NCI-H1417 treated with DMSO at 0.1 percent for 48 hours (cell line): ENCODE data around the gene CCNJL.

Experiments
- DNase-seq: peaks from one replicate; lab custom pipeline; 2025; lab: John Stamatoyannopoulos, UW

Gene CCNJL

DNA sequence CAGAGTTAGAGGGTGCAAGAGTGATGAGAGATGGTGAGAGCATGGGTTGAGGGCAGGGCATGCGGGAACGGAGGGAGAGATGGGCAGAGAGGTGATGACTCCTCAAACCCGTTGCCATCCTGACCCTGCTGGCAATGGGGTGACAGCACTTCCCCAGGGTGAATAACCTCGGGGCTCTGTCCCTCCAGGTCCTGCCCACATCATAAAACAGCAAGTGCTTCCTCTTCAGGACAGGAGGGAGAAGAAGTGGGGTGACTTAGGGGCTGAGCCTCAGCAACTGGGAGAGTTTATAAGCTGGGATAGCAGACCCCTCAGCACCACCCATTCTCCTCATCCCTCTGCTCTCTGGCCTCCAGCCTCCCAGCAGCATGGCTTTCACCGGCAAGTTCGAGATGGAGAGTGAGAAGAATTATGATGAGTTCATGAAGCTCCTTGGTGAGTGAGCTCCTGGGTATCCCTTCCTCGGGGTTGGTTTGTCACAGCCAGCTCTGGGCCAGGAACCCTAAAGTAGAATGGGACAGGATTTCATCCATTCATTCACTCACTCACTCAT, 83.1 kb downstream of the CCNJL start, which contains the start of gene FABP6:
TSS of gene FABP6 (plus strand) at position 317 of the 553 bp plus-strand sequence. CDS start at position 369, 52 bp downstream.
- no peak for DNase-seq

DNA sequence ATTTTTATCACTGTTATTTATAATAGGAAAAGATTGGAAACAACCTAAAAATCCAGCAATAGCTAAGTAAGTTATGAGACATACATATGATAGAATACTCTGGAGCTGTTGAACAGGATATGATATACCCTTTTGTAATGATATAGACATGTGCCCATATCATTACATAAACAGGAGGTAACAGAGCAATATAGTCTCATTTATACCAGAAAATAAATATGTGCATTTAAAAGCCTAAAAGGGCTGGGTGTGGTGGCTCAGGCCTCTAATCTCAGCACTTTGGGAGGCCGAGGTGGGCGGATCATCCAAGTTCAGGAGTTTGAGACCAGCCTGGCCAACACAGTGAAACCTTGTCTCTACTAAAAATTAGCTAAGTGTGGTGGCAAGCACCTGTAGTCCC, 85.4 kb downstream of the CCNJL start:
- DNase-seq: no peak

DNA sequence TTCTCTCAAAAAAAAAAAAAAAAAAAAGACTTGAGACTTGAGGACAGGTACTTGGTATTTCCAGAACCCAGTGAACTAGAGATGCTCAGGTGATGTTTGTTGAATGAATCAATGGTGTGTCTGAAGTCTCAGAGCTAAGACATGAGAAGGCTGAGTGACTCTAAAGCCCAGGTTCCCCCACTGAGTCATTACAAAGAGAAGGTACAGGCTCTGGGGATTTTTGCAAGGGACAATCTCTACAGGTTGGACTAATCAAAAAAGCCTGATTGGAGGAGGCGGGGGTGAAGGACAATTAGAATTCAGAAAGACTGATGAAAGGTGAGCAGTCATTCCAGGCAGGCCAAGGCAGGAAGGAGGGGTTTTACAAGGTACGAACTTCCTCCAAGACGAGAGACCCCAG, 91.3 kb downstream of the CCNJL start:
- DNase-seq: no peak

DNA sequence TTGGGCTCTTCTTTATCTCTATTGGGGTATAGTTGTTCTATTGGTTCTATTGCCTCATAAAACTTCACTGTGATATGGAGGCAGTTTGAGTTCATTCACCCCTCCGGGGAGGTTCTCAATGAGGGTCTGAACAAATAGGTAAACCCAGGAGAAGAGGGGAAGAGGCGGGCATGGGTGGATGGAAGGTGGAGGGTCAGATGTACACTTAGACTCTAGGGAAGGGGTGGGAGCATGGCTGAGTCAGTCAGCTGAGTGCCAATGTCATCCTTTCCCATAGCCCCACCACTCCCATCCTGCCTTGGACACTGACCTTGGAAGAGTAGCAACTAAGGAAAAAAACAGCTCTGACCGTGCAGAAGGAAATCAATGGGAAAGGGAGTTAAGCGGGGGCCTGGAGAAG, 93.0 kb downstream of the CCNJL start:
- no peak for DNase-seq

DNA sequence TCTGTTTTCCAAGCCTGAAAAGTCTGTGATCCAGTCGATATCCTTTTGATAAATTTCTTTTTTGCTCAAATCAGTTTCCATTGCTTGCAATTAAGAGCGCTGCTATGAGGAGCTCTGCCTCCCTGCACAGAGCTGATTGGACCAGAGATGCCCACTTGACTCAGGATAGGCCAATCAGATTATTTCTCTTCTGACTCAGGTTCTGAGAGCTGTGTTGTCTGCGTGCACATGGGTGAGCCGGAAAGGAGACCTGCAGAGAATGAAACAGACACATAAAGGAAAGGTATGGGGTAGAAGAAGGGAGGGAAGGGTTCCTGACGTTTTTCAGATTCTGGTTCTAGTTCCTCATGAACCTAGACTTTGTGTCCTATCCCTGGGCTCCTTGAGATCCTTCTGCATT, 98.8 kb downstream of the CCNJL start:
- DNase-seq: no peak

DNA sequence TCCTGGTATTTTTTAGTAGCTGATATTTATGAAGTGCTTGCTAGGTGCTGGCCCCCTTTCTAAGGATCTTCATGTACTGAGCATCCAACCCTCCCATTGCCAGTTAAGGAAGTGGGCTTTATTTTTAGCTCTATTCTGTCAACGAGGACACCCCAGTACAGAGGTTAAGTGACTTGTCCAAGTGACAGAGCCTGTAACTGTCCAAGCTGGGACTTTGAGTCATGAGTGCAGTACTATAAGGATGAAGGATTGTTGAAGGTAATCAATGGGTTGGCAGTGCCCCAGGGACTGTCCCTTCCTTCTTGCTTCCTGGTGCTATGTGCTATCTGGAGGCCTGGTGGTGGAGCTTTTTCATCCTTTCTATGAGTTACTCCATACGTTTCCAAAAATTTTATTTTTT, 101.0 kb downstream of the CCNJL start:
- no peak for DNase-seq

DNA sequence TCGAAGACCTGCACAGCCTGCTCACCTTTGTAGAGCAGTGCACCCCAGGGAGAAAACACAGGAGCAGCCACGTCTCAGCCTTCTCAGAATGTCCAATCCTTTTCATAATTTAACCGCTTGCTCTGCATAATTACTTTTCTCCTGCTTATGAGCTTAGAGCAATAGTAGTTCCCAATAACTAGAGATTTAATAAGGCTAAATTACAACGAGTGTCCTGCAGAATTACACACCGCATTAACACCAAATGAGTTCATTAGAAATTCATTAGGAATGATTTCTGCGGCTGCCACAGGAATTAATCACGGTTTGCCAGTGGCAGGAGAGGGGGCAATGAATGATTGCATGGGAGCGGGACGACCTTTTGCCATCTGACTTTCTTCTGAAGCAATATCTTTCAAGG, 101.8 kb downstream of the CCNJL start:
- DNase-seq: no peak

DNA sequence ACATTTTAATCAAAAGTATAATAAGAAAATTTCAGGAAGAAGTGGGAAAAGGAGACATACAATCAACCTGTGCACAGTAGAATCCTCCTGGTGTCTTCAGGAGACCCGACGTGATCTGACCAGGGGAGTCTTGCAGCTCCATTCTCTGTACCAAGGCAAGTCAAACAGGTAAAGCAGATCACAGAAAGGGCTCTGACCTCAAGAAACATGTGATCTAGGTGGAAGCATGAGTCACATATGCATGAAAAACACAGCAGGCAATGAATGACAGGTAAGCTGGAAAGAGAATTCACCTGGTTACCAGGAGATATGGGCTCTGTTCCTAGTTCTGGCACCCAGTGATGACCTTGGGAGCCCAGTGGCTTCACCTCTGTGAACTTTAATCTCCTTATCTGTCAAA, 102.4 kb downstream of the CCNJL start:
- DNase-seq: no peak

DNA sequence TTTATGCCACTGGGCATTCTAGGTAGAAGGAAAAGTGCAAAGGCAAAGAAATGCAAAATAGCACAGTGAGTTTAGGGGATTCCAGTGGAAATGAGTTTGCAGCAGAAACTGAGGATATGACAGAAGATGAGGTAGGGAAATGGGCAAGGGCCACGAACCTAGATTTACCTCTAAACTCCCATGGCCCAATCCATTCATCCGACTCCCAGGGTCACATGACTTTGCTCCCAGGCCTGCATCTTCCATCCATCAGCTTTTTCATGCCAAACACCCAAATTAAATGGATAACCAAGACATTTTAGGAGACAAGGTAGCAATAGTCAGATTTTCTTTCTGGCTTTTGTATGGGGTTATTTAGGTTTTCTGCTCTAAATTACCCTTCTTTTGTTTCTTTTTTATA, 105.3 kb downstream of the CCNJL start:
- no peak for DNase-seq
